Endothelial cell of umbilical vein (primary cell): ENCODE results near the gene NYAP1. TPM values are rescaled to one million over a fixed set of nuclear protein-coding genes. Genes with fewer than 3 reads are reported as not detected.

ENCODE experiments used
- BruUV-seq: library from RNA; stranded (reverse); fragments of 400-500 nt; replicated peaks from 2 replicates; lab custom pipeline; 2021; lab: Mats Ljungman, UMichigan
- CTCF ChIA-PET: fragments of 300-600, 350-600 bp; sonication (Branson Sonifier 250); formaldehyde crosslinking; loops from one replicate; lab custom pipeline; 2021; ENCODE audit warnings: antibody characterized with exemption, inconsistent platforms; lab: Charles Lee
- POLR2A ChIA-PET: fragments of 300-600, 350-600 bp; sonication (Branson Sonifier 250); formaldehyde crosslinking; loops from one replicate; lab custom pipeline; 2021; ENCODE audit warnings: antibody characterized with exemption, inconsistent platforms; lab: Charles Lee
- DNase-seq: peaks from one replicate; pipeline ENCODE4 v3.0.0-alpha.2; 2011; ENCODE audit warnings: low read depth, low spot score
- FAIRE-seq: peaks from 2 replicates; lab custom pipeline; 2011; peaks lifted over from hg19 to GRCh38; lab: Jason Lieb, UNC
- H2AFZ ChIP-seq: 2 replicates; pipeline ENCODE4 v1.6.0; 2012; ENCODE audit warnings: low read depth, low read length, control low read depth, inconsistent platforms
- H3K27ac ChIP-seq: 2 replicates; pipeline ENCODE4 v1.5.1; 2011; ENCODE audit warnings: low read depth, mild to moderate bottlenecking, control low read depth, low read length, moderate library complexity; ENCODE audit not compliant: insufficient read depth
- H3K27me3 ChIP-seq, 2 experiments: 2 replicates each; pipeline versions ENCODE4 v1.6.0 to v1.6.1; 2011; ENCODE audit warnings: low read length in 2 of 2, mixed read lengths in 1 of 2; ENCODE audit not compliant: control insufficient read depth in 2 of 2, insufficient read depth in 2 of 2
- H3K36me3 ChIP-seq, 2 experiments: 2 replicates in 1 of 2; 3 replicates in 1 of 2; pipeline ENCODE4 v1.5.1; 2011; ENCODE audit warnings: low read length in 2 of 2, mild to moderate bottlenecking in 1 of 2, moderate library complexity in 1 of 2; ENCODE audit not compliant: control insufficient read depth in 2 of 2, insufficient read depth in 2 of 2; ENCODE audit errors: extremely low read depth in 1 of 2
- H3K4me1 ChIP-seq: 3 replicates; pipeline ENCODE4 v1.5.1; 2011; ENCODE audit warnings: mild to moderate bottlenecking, low read length; ENCODE audit not compliant: control insufficient read depth, insufficient read depth; ENCODE audit errors: extremely low read depth
- H3K4me2 ChIP-seq: 2 replicates; pipeline ENCODE4 v1.6.1; 2011; ENCODE audit warnings: low read length, control low read depth, mixed read lengths; ENCODE audit not compliant: insufficient read depth
- H3K4me3 ChIP-seq, 3 experiments: fragments of 200-600 bp in 1 of 3; sonication (generic), shearing (Covaris generic) in 1 of 3; replicated peaks in 1 of 3; 2 replicates each; pipeline ENCODE4 v1.5.1; 2011 to 2016; ENCODE audit warnings: control low read depth in 3 of 3, low read length in 3 of 3, mild to moderate bottlenecking in 2 of 3, inconsistent platforms in 1 of 3, low read depth in 1 of 3, moderate library complexity in 1 of 3; ENCODE audit not compliant: insufficient read depth in 1 of 3
- H3K79me2 ChIP-seq: 2 replicates; pipeline ENCODE4 v1.6.0; 2012; ENCODE audit warnings: low read length, inconsistent platforms; ENCODE audit not compliant: control insufficient read depth, insufficient read depth
- H3K9ac ChIP-seq: replicated peaks from 2 replicates; pipeline ENCODE3; 2011; ENCODE audit warnings: low read length, control low read depth; ENCODE audit not compliant: insufficient read depth; ENCODE audit errors: extremely low read depth
- H3K9me1 ChIP-seq: replicated peaks from 3 replicates; pipeline ENCODE4 v1.6.0; 2011; ENCODE audit warnings: mild to moderate bottlenecking, low read length; ENCODE audit not compliant: control insufficient read depth, insufficient read depth; ENCODE audit errors: extremely low read depth
- H3K9me3 ChIP-seq: replicated peaks from 2 replicates; pipeline ENCODE4 v1.5.1; 2012; ENCODE audit warnings: low read length, inconsistent platforms; ENCODE audit not compliant: control insufficient read depth, insufficient read depth
- H4K20me1 ChIP-seq: replicated peaks from 2 replicates; pipeline ENCODE3; 2011; ENCODE audit warnings: mild to moderate bottlenecking, low read length; ENCODE audit not compliant: control insufficient read depth, insufficient read depth; ENCODE audit errors: extremely low read depth
- CTCF ChIP-seq, 2 donors: IDR thresholded peaks; 1 replicate in 1 of 2; 2 replicates in 1 of 2; pipeline ENCODE4 v1.5.1; 2011; ENCODE audit warnings: low read length in 2 of 2, mild to moderate bottlenecking in 2 of 2, moderate library complexity in 2 of 2, control low read depth in 1 of 2, inconsistent platforms in 1 of 2, low read depth in 1 of 2; ENCODE audit not compliant: insufficient read depth in 1 of 2; ENCODE audit errors: extremely low read depth in 1 of 2
- EZH2 ChIP-seq: IDR thresholded peaks from 2 replicates; pipeline ENCODE4 v1.6.1; 2012; ENCODE audit warnings: borderline replicate concordance, low read depth, mild to moderate bottlenecking, moderate library complexity, low read length, inconsistent platforms; ENCODE audit not compliant: severe bottlenecking
- FOS ChIP-seq: IDR thresholded peaks from 2 replicates; pipeline ENCODE4 v1.6.1; 2011; ENCODE audit warnings: mild to moderate bottlenecking, low read length, moderate library complexity, borderline replicate concordance; ENCODE audit not compliant: insufficient read depth
- GATA2 ChIP-seq: IDR thresholded peaks from 2 replicates; pipeline ENCODE4 v1.7.0; 2011; ENCODE audit warnings: low read depth, mild to moderate bottlenecking, moderate library complexity, mixed read lengths, low read length; ENCODE audit not compliant: insufficient read length, insufficient read depth
- JUN ChIP-seq: IDR thresholded peaks from 2 replicates; pipeline ENCODE4 v1.6.1; 2011; ENCODE audit warnings: borderline replicate concordance, low read depth; ENCODE audit not compliant: insufficient read length, insufficient read depth
- MAX ChIP-seq: IDR thresholded peaks from 2 replicates; pipeline ENCODE4 v1.6.1; 2011; ENCODE audit not compliant: insufficient read depth, insufficient read length
- MYC ChIP-seq: IDR thresholded peaks from one replicate; pipeline ENCODE4 v1.6.1; 2011; ENCODE audit warnings: mild to moderate bottlenecking, low read depth, low read length
- POLR2A ChIP-seq: IDR thresholded peaks from 2 replicates; pipeline ENCODE4 v1.6.1; 2012; ENCODE audit warnings: low read depth, mild to moderate bottlenecking, control low read depth, low read length
- POLR2AphosphoS5 ChIP-seq: IDR thresholded peaks from 2 replicates; pipeline ENCODE4 v1.6.1; 2012; ENCODE audit warnings: low read depth, mild to moderate bottlenecking, control low read depth, low read length, moderate library complexity; ENCODE audit not compliant: insufficient read depth
- dilution Hi-C: fragments of 300-500 bp; cut with MboI; formaldehyde crosslinking; loops from one replicate; pipeline ENCODE4 v1.15.0; 2019; ENCODE audit warnings: low sequenced_read_pairs; ENCODE audit not compliant: extremely low pct_ligation_motif_present
- intact Hi-C: fragments of 100-400 bp; cut with micrococcal nuclease; formaldehyde crosslinking; loops from one replicate; pipeline ENCODE4 v1.10.0; 2022
- polyA plus RNA-seq, 4 experiments: library from polyadenylated mRNA; depleted of rRNA in 3 of 4; stranded (reverse) in 3 of 4; unstranded in 1 of 4; fragments of >200 nt; gene quantifications; 2 replicates each; pipeline versions ENCODE4 v1.2.1 to v1.2.3, GENCODE V29; 2011 to 2012; ENCODE audit warnings: missing spikeins in 1 of 4
- total RNA-seq: library from RNA; stranded (reverse); gene quantifications from 2 replicates; pipeline ENCODE4 v1.2.3, GENCODE V29; 2021

Gene NYAP1
- total and polyA plus RNA-seq, 2 donors (not counting 3 experiments of a cell fraction or from before 2014, with no cell fraction given) = 0.37 to 2.8 TPM

- intact Hi-C loops (no loop called here), dilution Hi-C loops (no loop called here)
- Histone ChIP-seq H3K9ac (no peak overlapping the region), H2AFZ (no peak overlapping the region), H3K27ac (no peak overlapping the region), H3K79me2 (no peaks in the 10 kb centered on the region), H4K20me1 (no peaks in the 10 kb centered on the region), H3K4me1 (peaks cover 10% of the 10 kb centered on the region), H3K4me3 (no peak overlapping the region), H3K4me2 (no peak overlapping the region), H3K9me3 (no peaks in the 10 kb centered on the region), H3K36me3 (peaks cover 0 to 7% of the 10 kb centered on the region in 2 experiments), H3K9me1 (no peaks in the 10 kb centered on the region), H3K27me3 (no peaks in the 10 kb centered on the region)
- POLR2A ChIA-PET = no interaction called here
- DNase-seq (no peak), FAIRE-seq (no peak)
- CTCF ChIA-PET = no interaction called here
- TF ChIP-seq JUN (no peak), FOS (no peak), EZH2 (no peak), POLR2AphosphoS5 (no peak), POLR2A (no peak), MYC (no peak), MAX (no peak), GATA2 (no peak), CTCF (IDR thresholded peaks at IDR 0.05; ENCODE audit: extremely low read depth in 1 of 2, insufficient read depth in 1 of 2, low read depth in 1 of 2, low read length in 2 of 2) (no peak)
- no TSS peak for BruUV-seq
These were observed 26.7 kb upstream of the NYAP1 start for GRCh38 chr7:100457033-100457432.
